Neuronal stem cell (in vitro differentiated cells): Measurements from ENCODE around the gene TTLL1.
"Not testable (repeated sequence)": the region's sequence is repeated elsewhere in the genome, so short reads cannot be mapped to it uniquely, and the experiment has no call there.

Source experiments
- DNase-seq: peaks from one replicate; pipeline ENCODE4 v3.0.0-alpha.2; 2013; ENCODE audit warnings: low spot score
- H2AFZ ChIP-seq: one replicate; pipeline ENCODE4 v1.6.1; 2013; ENCODE audit warnings: mild to moderate bottlenecking, low read length, inconsistent platforms
- H2AK5ac ChIP-seq: 2 replicates; pipeline ENCODE4 v1.6.1; 2013; ENCODE audit warnings: low read depth, mild to moderate bottlenecking, inconsistent platforms, low read length, moderate library complexity, mixed read lengths
- H2BK120ac ChIP-seq: 2 replicates; pipeline ENCODE4 v1.6.1; 2013; ENCODE audit warnings: low read depth, mild to moderate bottlenecking, inconsistent platforms, low read length, moderate library complexity, mixed read lengths
- H2BK12ac ChIP-seq: one replicate; pipeline ENCODE4 v1.6.1; 2013; ENCODE audit warnings: low read length, inconsistent platforms
- H2BK15ac ChIP-seq: 2 replicates; pipeline ENCODE4 v1.6.1; 2013; ENCODE audit warnings: mild to moderate bottlenecking, low read length, inconsistent platforms, mixed read lengths
- H2BK5ac ChIP-seq: one replicate; pipeline ENCODE4 v1.6.1; 2013; ENCODE audit warnings: inconsistent platforms, mild to moderate bottlenecking, low read length, moderate library complexity
- H3K14ac ChIP-seq: one replicate; pipeline ENCODE4 v1.6.1; 2013; ENCODE audit warnings: low read length, inconsistent platforms
- H3K18ac ChIP-seq: 2 replicates; pipeline ENCODE4 v1.6.1; 2013; ENCODE audit warnings: low read length, inconsistent platforms
- H3K23ac ChIP-seq: 2 replicates; pipeline ENCODE4 v1.6.1; 2013; ENCODE audit warnings: low read depth, mild to moderate bottlenecking, mixed read lengths, low read length, inconsistent platforms; ENCODE audit not compliant: poor library complexity
- H3K27ac ChIP-seq: replicated peaks from 3 replicates; pipeline ENCODE4 v1.5.1; 2013; ENCODE audit warnings: low read length, inconsistent platforms
- H3K27me3 ChIP-seq, 3 experiments: 2 replicates each; pipeline ENCODE4 v1.6.1; 2013; ENCODE audit warnings: low read length in 3 of 3, mild to moderate bottlenecking in 2 of 3, inconsistent platforms in 1 of 3, low read depth in 1 of 3, mixed read lengths in 1 of 3, moderate library complexity in 1 of 3; ENCODE audit not compliant: control insufficient read depth in 3 of 3, insufficient read depth in 3 of 3
- H3K36me3 ChIP-seq, 2 donors: replicated peaks in 1 of 2; 2 replicates each; pipeline ENCODE4 v1.6.1; 2013; ENCODE audit warnings: low read length in 2 of 2; ENCODE audit not compliant: control insufficient read depth in 2 of 2, insufficient read depth in 2 of 2
- H3K4ac ChIP-seq: 2 replicates; pipeline ENCODE4 v1.6.1; 2013; ENCODE audit warnings: inconsistent platforms, mild to moderate bottlenecking, low read length, moderate library complexity
- H3K4me1 ChIP-seq, 2 donors: 1 replicate in 1 of 2; 2 replicates in 1 of 2; pipeline ENCODE4 v1.6.1; 2013; ENCODE audit warnings: low read length in 2 of 2, low read depth in 1 of 2; ENCODE audit not compliant: control insufficient read depth in 2 of 2, insufficient read depth in 1 of 2
- H3K4me2 ChIP-seq: one replicate; pipeline ENCODE4 v1.6.1; 2013; ENCODE audit warnings: mild to moderate bottlenecking, low read length, inconsistent platforms; ENCODE audit not compliant: insufficient read depth, poor library complexity, severe bottlenecking
- H3K4me3 ChIP-seq, 2 donors: 2 replicates each; pipeline ENCODE4 v1.5.1; 2013; ENCODE audit warnings: low read length in 2 of 2, mild to moderate bottlenecking in 2 of 2, inconsistent platforms in 1 of 2, moderate library complexity in 1 of 2
- H3K79me1 ChIP-seq: one replicate; pipeline ENCODE4 v1.6.1; 2013; ENCODE audit warnings: low read depth, mild to moderate bottlenecking, inconsistent platforms, low read length, moderate library complexity
- H3K9ac ChIP-seq: one replicate; pipeline ENCODE4 v1.6.1; 2013; ENCODE audit warnings: mild to moderate bottlenecking, low read depth, low read length, inconsistent platforms; ENCODE audit not compliant: poor library complexity
- H3K9me3 ChIP-seq, 2 donors: replicated peaks in 1 of 2; 2 replicates each; pipeline versions ENCODE3 to v1.6.1; 2013; ENCODE audit warnings: low read length in 2 of 2, mild to moderate bottlenecking in 2 of 2, inconsistent platforms in 1 of 2, low read depth in 1 of 2, mixed read lengths in 1 of 2, moderate library complexity in 1 of 2; ENCODE audit not compliant: control insufficient read depth in 2 of 2, insufficient read depth in 1 of 2
- H4K8ac ChIP-seq: one replicate; pipeline ENCODE4 v1.6.1; 2013; ENCODE audit warnings: low read depth, mild to moderate bottlenecking, inconsistent platforms, low read length, moderate library complexity
- H4K91ac ChIP-seq: one replicate; pipeline ENCODE4 v1.6.1; 2013; ENCODE audit warnings: low read length, low read depth, mild to moderate bottlenecking, inconsistent platforms; ENCODE audit not compliant: poor library complexity
- WGBS, 2 donors: extraction: QIAGEN DNeasy Blood & Tissue Kit; methylation state at CpG; one replicate each; pipeline ENCODE4 v1.1.7; 2013; ENCODE audit warnings: missing lambda C conversion rate in 2 of 2, mixed read lengths in 1 of 2; ENCODE audit not compliant: insufficient read length in 2 of 2, insufficient replicate concordance in 1 of 2; ENCODE audit errors: extremely low coverage in 2 of 2; 5-methylcytosine and 5-hydroxymethylcytosine counted together

TTLL1 gene

DNA sequence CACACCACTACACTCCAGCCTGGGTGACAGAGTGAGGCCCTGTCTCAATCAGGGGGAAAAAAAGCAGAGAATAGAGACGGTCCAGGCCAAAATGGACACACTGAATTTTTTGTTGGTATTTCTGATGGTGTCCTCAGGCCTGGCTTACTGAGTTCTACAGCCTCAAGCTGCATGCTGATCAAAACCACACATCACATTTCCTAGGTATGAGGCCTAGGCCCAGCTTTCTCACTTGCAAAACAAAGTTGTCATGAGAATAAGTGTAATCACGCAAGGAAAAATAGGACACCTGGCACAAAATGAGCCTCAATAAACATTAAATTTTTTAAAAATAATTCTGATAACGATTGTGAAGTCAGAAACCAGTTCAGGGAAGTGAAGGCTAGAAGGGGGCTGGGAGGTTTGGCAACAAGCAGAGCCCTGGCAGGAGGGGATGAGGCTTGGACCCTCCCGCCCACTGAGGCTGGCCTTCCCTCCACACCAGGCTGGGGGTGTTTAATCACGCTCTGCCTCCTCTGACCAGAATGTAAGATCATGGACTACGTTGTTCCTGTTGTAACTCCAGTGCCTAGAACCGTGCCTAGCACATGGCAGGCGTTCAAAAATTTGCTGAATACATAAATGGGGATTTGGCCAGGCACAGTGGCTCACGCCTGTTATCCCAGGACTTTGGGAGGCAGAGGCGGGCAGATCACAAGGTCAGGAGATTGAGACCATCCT is 92.4 kb downstream of the TTLL1 start:
- H4K8ac ChIP-seq, result no peak overlapping the region
- no peak overlapping the region for H3K4ac ChIP-seq
- H3K27ac ChIP-seq, result no peak overlapping the region
- H2BK5ac ChIP-seq, result no peak overlapping the region
- no peak overlapping the region for H2BK120ac ChIP-seq
- H3K36me3 ChIP-seq, result peaks cover 1 to 10% of the 10 kb centered on the region in 2 donors
- no peak overlapping the region for H3K4me3 ChIP-seq
- H2BK12ac ChIP-seq, result no peak overlapping the region
- H3K27me3 ChIP-seq, result no peaks in the 10 kb centered on the region
- peaks cover 12 to 14% of the 10 kb centered on the region in 2 donors for H3K4me1 ChIP-seq
- H3K79me1 ChIP-seq, result peaks cover 4% of the 10 kb centered on the region
- H3K14ac ChIP-seq, result no peak overlapping the region
- H3K23ac ChIP-seq, result no peak overlapping the region
- no peak overlapping the region for H3K4me2 ChIP-seq
- H3K9me3 ChIP-seq, result peaks cover 10 to 23% of the 10 kb centered on the region in 2 donors
- H2AFZ ChIP-seq, result no peak overlapping the region
- no peak overlapping the region for H2BK15ac ChIP-seq
- no peak overlapping the region for H4K91ac ChIP-seq
- no peak overlapping the region for H3K18ac ChIP-seq
- DNase-seq, result no peak
- WGBS, 2 donors, result no CpG with 5 or more reads among the region's 10 CpGs
- no peak overlapping the region for H2AK5ac ChIP-seq
- H3K9ac ChIP-seq, result no peak overlapping the region

DNA sequence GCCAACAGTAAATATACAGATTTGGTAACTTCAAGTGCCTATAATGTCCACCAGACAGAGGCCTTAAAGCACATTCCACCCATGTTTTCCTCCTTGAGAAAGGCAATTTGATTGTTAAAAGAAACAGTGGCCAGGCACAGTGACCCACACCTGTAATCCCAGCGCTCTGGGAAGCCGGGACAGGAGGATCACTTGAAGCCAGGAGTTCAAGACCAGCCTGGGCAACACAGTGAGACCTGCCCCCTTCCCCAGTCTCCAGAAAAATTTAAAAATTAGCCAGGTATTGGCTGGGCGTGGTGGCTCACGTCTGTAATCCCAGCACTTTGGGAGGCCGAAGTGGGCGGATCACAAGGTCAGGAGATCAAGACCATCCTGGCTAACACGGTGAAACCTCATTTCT is 93.5 kb downstream of the TTLL1 start:
- H3K4me3 ChIP-seq, H4K91ac ChIP-seq, H4K8ac ChIP-seq, H2AFZ ChIP-seq, H3K4me2 ChIP-seq, H3K79me1 ChIP-seq, H3K27ac ChIP-seq, H2AK5ac ChIP-seq, H3K23ac ChIP-seq, H3K9ac ChIP-seq, H3K4ac ChIP-seq, H2BK5ac ChIP-seq, H2BK12ac ChIP-seq, H3K14ac ChIP-seq, H3K27me3 ChIP-seq, H2BK120ac ChIP-seq, H3K18ac ChIP-seq, H2BK15ac ChIP-seq, DNase-seq: not testable (repeated sequence)
- H3K4me1 ChIP-seq, result peaks cover 7 to 11% of the 10 kb centered on the region in 2 donors
- WGBS, 2 donors, result no CpG with 5 or more reads among the region's 7 CpGs
- peaks cover 10 to 23% of the 10 kb centered on the region in 2 donors for H3K9me3 ChIP-seq
- H3K36me3 ChIP-seq, result peaks cover 1 to 10% of the 10 kb centered on the region in 2 donors

DNA sequence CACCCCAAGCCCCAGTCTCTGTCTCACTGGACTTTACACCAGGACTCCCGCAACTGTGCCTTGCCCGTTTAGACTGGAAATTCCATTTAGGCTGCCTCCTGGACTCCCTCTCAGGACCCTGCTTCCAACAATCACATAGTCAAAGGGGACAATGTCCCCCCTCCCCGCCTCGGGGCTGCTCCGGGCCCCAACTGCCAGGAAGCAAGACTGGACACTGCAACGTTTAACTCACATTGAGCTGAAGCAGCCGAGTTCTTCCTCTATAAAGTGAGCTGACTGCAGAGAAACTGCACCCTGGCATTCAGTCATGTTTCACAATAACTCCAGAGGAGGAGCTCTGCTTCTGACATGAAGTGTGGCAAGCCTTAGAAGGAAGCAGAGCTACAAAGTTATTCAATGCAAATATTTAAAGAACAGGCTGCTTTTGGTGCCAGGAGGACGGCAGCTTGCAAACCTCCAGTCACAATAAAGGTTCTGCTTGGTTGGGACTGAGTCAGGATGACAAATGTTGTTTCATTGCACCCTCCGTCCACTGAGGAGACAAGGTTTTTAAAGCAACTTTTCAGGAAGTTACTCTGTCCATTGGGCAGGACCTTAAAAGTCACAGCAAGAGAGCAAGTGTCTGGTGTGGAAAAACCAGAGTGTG is 94.2 kb downstream of the TTLL1 start:
- Histone ChIP-seq H3K23ac (no peak overlapping the region), H2BK5ac (no peak overlapping the region), H4K91ac (no peak overlapping the region), H3K9me3 (peaks cover 10 to 23% of the 10 kb centered on the region in 2 donors), H4K8ac (no peak overlapping the region), H3K79me1 (peaks cover 6% of the 10 kb centered on the region), H3K27me3 (no peaks in the 10 kb centered on the region), H3K4me2 (no peak overlapping the region), H2BK15ac (no peak overlapping the region), H3K4me3 (no peak overlapping the region), H3K36me3 (peaks cover 1 to 10% of the 10 kb centered on the region in 2 donors), H2AK5ac (no peak overlapping the region), H2AFZ (no peak overlapping the region), H3K4ac (no peak overlapping the region), H2BK120ac (no peak overlapping the region), H3K18ac (no peak overlapping the region), H3K9ac (no peak overlapping the region), H3K14ac (no peak overlapping the region), H2BK12ac (no peak overlapping the region), H3K4me1 (peaks cover 10 to 17% of the 10 kb centered on the region in 2 donors), H3K27ac (no peak overlapping the region)
- no CpG with 5 or more reads among the region's 9 CpGs for WGBS, 2 donors
- no peak for DNase-seq

DNA sequence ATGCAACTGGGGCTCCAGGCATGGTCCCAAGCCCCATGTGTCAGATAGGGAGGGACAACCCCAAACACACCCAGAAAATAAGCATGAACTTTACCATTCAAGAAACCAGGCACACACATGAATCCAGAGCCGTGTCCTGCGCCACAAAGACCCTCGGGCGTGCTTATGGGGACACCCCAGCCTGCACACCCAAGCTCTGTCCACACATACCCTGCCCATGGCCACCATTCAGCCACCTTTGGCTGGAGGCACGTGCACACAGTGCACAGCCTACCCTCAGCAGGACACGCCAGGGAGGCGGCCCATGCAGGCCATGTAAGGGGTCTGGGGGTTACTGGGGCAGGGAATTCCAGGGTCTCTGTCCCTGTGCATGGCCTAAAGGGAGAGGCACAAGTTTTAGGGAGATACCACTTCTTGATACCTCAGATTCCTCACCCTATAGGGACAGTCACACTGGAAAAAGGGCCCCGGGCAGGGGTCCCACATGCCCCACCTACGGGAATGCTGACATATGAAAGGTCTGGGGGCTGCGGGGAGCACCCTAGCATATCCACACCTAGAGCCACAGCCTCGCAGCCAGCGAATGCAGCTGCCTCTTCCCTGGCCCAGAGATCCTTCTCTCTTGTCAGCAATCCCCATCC is 94.8 kb downstream of the TTLL1 start:
- H3K4ac ChIP-seq, result no peak overlapping the region
- peaks cover 6% of the 10 kb centered on the region for H3K79me1 ChIP-seq
- H2AFZ ChIP-seq, result no peak overlapping the region
- peak overlapping the region; percentile 29 for H3K23ac ChIP-seq
- no peak overlapping the region for H2BK15ac ChIP-seq
- H3K4me3 ChIP-seq, result no peak overlapping the region
- H4K8ac ChIP-seq, result no peak overlapping the region
- no peak for DNase-seq
- H2AK5ac ChIP-seq, result no peak overlapping the region
- H2BK120ac ChIP-seq, result no peak overlapping the region
- no peak overlapping the region for H4K91ac ChIP-seq
- H2BK5ac ChIP-seq, result no peak overlapping the region
- no CpG with 5 or more reads among the region's 12 CpGs for WGBS, 2 donors
- no peak overlapping the region for H3K9ac ChIP-seq
- peaks cover 1 to 10% of the 10 kb centered on the region in 2 donors for H3K36me3 ChIP-seq
- no peak overlapping the region for H3K4me2 ChIP-seq
- no peak overlapping the region for H3K27ac ChIP-seq
- H3K4me1 ChIP-seq, result peaks cover 10 to 18% of the 10 kb centered on the region in 2 donors
- no peak overlapping the region for H2BK12ac ChIP-seq
- H3K9me3 ChIP-seq, result peaks cover 7 to 18% of the 10 kb centered on the region in 2 donors
- no peaks in the 10 kb centered on the region for H3K27me3 ChIP-seq
- H3K14ac ChIP-seq, result no peak overlapping the region
- peak overlapping the region; percentile 77 for H3K18ac ChIP-seq
